Liver (tissue), 9 donors: ENCODE data around the gene SAA4. TPM values are rescaled to one million over a fixed set of nuclear protein-coding genes. Genes with fewer than 3 reads are reported as not detected.

Experiments
- DNase-seq: peaks from one replicate; pipeline ENCODE4 v3.0.0-alpha.2; 2017; ENCODE audit warnings: low spot score
- H3K27ac ChIP-seq, 2 donors: one replicate each; pipeline ENCODE4 v1.7.0; 2013; ENCODE audit warnings: inconsistent platforms in 2 of 2, low read length in 2 of 2, control low read depth in 1 of 2, low read depth in 1 of 2, mild to moderate bottlenecking in 1 of 2
- H3K27me3 ChIP-seq, 4 donors: one replicate each; pipeline versions ENCODE4 v1.6.1 to v1.7.0; 2013; ENCODE audit warnings: low read length in 3 of 4, inconsistent platforms in 1 of 4, mild to moderate bottlenecking in 1 of 4, moderate library complexity in 1 of 4; ENCODE audit not compliant: control insufficient read depth in 4 of 4, insufficient read depth in 4 of 4
- H3K36me3 ChIP-seq, 4 donors: one replicate each; pipeline versions ENCODE4 v1.6.1 to v1.7.0; 2013; ENCODE audit warnings: low read length in 3 of 4, mild to moderate bottlenecking in 3 of 4, low read depth in 1 of 4, moderate library complexity in 1 of 4; ENCODE audit not compliant: control insufficient read depth in 4 of 4, insufficient read depth in 3 of 4
- H3K4me1 ChIP-seq, 4 donors: one replicate each; pipeline versions ENCODE4 v1.6.1 to v1.7.0; 2013; ENCODE audit warnings: low read length in 3 of 4, mild to moderate bottlenecking in 3 of 4, moderate library complexity in 1 of 4; ENCODE audit not compliant: control insufficient read depth in 4 of 4, insufficient read depth in 4 of 4
- H3K4me3 ChIP-seq, 3 donors: one replicate each; pipeline versions ENCODE4 v1.6.1 to v1.7.0; 2013; ENCODE audit warnings: low read length in 3 of 3, control low read depth in 1 of 3, low read depth in 1 of 3, mild to moderate bottlenecking in 1 of 3
- H3K9ac ChIP-seq, 2 donors: one replicate each; pipeline ENCODE4 v1.7.0; 2013; ENCODE audit warnings: low read length in 2 of 2, mild to moderate bottlenecking in 2 of 2, moderate library complexity in 2 of 2, control low read depth in 1 of 2, low read depth in 1 of 2
- H3K9me3 ChIP-seq, 4 donors: one replicate each; pipeline versions ENCODE4 v1.6.1 to v1.7.0; 2013; ENCODE audit warnings: low read length in 3 of 4; ENCODE audit not compliant: control insufficient read depth in 4 of 4
- ATF3 ChIP-seq: IDR thresholded peaks from 2 replicates; pipeline ENCODE4 v1.6.1; 2016; ENCODE audit warnings: antibody characterized with exemption
- EGR1 ChIP-seq, 2 donors: IDR thresholded peaks; 2 replicates each; pipeline ENCODE4 v1.6.1; 2016 to 2018; ENCODE audit warnings: antibody characterized with exemption in 2 of 2, low read depth in 2 of 2
- FOXA1 ChIP-seq: IDR thresholded peaks from 2 replicates; pipeline ENCODE4 v1.6.1; 2016; ENCODE audit warnings: antibody characterized with exemption
- FOXA2 ChIP-seq: IDR thresholded peaks from 2 replicates; pipeline ENCODE4 v1.6.1; 2016; ENCODE audit warnings: antibody characterized with exemption
- GABPA ChIP-seq, 2 donors: IDR thresholded peaks in 1 of 2; conservative IDR thresholded peaks in 1 of 2; 2 replicates each; pipeline ENCODE4 v1.6.1; 2016; ENCODE audit warnings: antibody characterized with exemption in 2 of 2, mild to moderate bottlenecking in 1 of 2, moderate library complexity in 1 of 2
- HNF4A ChIP-seq, 2 donors: conservative IDR thresholded peaks; 2 replicates each; pipeline ENCODE4 v1.6.1; 2016; ENCODE audit warnings: antibody characterized with exemption in 2 of 2, mild to moderate bottlenecking in 2 of 2
- HNF4G ChIP-seq: IDR thresholded peaks from 2 replicates; pipeline ENCODE4 v1.6.1; 2016; ENCODE audit warnings: antibody characterized with exemption
- JUND ChIP-seq, 2 donors: IDR thresholded peaks; 2 replicates each; pipeline ENCODE4 v1.6.1; 2016; ENCODE audit warnings: antibody characterized with exemption in 2 of 2
- MAX ChIP-seq: IDR thresholded peaks from 2 replicates; pipeline ENCODE4 v1.6.1; 2016; ENCODE audit warnings: antibody characterized with exemption
- NR2F2 ChIP-seq: IDR thresholded peaks from 2 replicates; pipeline ENCODE4 v1.6.1; 2016; ENCODE audit warnings: antibody characterized with exemption
- RAD21 ChIP-seq, 2 donors: IDR thresholded peaks; 2 replicates each; pipeline ENCODE4 v1.6.1; 2016; ENCODE audit warnings: antibody characterized with exemption in 2 of 2, mild to moderate bottlenecking in 2 of 2
- REST ChIP-seq: IDR thresholded peaks from 2 replicates; pipeline ENCODE4 v1.6.1; 2016; ENCODE audit warnings: antibody characterized with exemption, mild to moderate bottlenecking
- RXRA ChIP-seq, 2 donors: IDR thresholded peaks; 2 replicates each; pipeline ENCODE4 v1.6.1; 2017 to 2018; ENCODE audit warnings: antibody characterized with exemption in 2 of 2, mild to moderate bottlenecking in 1 of 2
- SP1 ChIP-seq: IDR thresholded peaks from 2 replicates; pipeline ENCODE4 v1.6.1; 2018; ENCODE audit warnings: antibody characterized with exemption, mild to moderate bottlenecking
- TAF1 ChIP-seq: conservative IDR thresholded peaks from 2 replicates; pipeline ENCODE4 v1.6.1; 2016; ENCODE audit warnings: antibody characterized with exemption, mild to moderate bottlenecking
- YY1 ChIP-seq: IDR thresholded peaks from 2 replicates; pipeline ENCODE4 v1.6.1; 2016; ENCODE audit warnings: antibody characterized with exemption, mild to moderate bottlenecking
- ZBTB33 ChIP-seq: IDR thresholded peaks from 2 replicates; pipeline ENCODE4 v1.6.1; 2016; ENCODE audit warnings: antibody characterized with exemption
- WGBS: extraction: QIAGEN DNeasy Blood & Tissue Kit; methylation state at CpG from one replicate; pipeline ENCODE4 v1.1.7; 2013; 5-methylcytosine and 5-hydroxymethylcytosine counted together
- polyA plus RNA-seq, 2 donors: library from polyadenylated mRNA; stranded (reverse) in 1 of 2; unstranded in 1 of 2; fragments of 200-250 nt in 1 of 2; fragments of >200 nt in 1 of 2; fragmentation: Nextera tagmentation in 1 of 2; extraction: Ambion mirVana in 1 of 2; gene quantifications; one replicate each; pipeline versions ENCODE4 v1.2.1 to v1.2.3, GENCODE V29; 2013 to 2015
- total RNA-seq, 2 donors: library from RNA; depleted of rRNA; stranded (reverse); fragments of >200 nt; gene quantifications; one replicate each; pipeline ENCODE4 v1.2.3, GENCODE V29; 2014
- TF ChIP-seq, protein P1 (sequence below): fragments of 150-350 bp; IDR thresholded peaks from 2 replicates; pipeline ENCODE4 v1.5.1; 2017; ENCODE audit warnings: improper control_type of control experiment, low read depth, low read length; ENCODE audit not compliant: missing input control
- donor health status: healthy.
- donor health status: healthy.
- donor health status: healthy.
- donor health status: healthy.
- donor health status: healthy.

The SAA4 gene
- total and polyA plus RNA-seq, 4 donors, result 84.9 to 4,017 (median 1,127) TPM

GRCh38 chr11:18196532-18196931 is 40.1 kb downstream of the SAA4 start:
- no peaks in the 10 kb centered on the region for H3K4me1 ChIP-seq
- H3K9ac ChIP-seq, result no peak overlapping the region
- H3K27ac ChIP-seq, result no peak overlapping the region
- no peak for DNase-seq
- H3K9me3 ChIP-seq, result no peaks in the 10 kb centered on the region
- no peaks in the 10 kb centered on the region for H3K36me3 ChIP-seq
- no peaks in the 10 kb centered on the region for H3K27me3 ChIP-seq
- TF ChIP-seq HNF4A (conservative IDR thresholded peaks at IDR 0.05) (no peak), RAD21 (IDR thresholded peaks at IDR 0.05) (no peak), NR2F2 (no peak), ZBTB33 (no peak), GABPA (IDR thresholded peaks at IDR 0.05 in 1 of 2, conservative IDR thresholded peaks at IDR 0.05 in 1 of 2) (no peak), FOXA2 (no peak), MAX (no peak), FOXA1 (no peak), YY1 (no peak), EGR1 (IDR thresholded peaks at IDR 0.05; ENCODE audit: low read depth in 2 of 2) (no peak), TAF1 (no peak), HNF4G (no peak), ATF3 (no peak), RXRA (IDR thresholded peaks at IDR 0.05) (no peak), REST (no peak), JUND (IDR thresholded peaks at IDR 0.05) (no peak), SP1 (no peak)
- TF ChIP-seq, protein P1, sequence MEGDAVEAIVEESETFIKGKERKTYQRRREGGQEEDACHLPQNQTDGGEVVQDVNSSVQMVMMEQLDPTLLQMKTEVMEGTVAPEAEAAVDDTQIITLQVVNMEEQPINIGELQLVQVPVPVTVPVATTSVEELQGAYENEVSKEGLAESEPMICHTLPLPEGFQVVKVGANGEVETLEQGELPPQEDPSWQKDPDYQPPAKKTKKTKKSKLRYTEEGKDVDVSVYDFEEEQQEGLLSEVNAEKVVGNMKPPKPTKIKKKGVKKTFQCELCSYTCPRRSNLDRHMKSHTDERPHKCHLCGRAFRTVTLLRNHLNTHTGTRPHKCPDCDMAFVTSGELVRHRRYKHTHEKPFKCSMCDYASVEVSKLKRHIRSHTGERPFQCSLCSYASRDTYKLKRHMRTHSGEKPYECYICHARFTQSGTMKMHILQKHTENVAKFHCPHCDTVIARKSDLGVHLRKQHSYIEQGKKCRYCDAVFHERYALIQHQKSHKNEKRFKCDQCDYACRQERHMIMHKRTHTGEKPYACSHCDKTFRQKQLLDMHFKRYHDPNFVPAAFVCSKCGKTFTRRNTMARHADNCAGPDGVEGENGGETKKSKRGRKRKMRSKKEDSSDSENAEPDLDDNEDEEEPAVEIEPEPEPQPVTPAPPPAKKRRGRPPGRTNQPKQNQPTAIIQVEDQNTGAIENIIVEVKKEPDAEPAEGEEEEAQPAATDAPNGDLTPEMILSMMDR, result no peak
- H3K4me3 ChIP-seq, result no peak overlapping the region
- 96% methylated on average over 2 of the region's 2 CpGs for WGBS
